Inferior parietal cortex (tissue), 1 donor: ENCODE results near the gene RBBP7.

Experiments used
- DNase-seq: peaks from one replicate; pipeline ENCODE4 v3.0.0-alpha.2; 2016; ENCODE audit errors: extremely low spot score

The RBBP7 gene

GRCh38 chrX:16870095-16870861 lies at the start of gene RBBP7:
TSS of gene RBBP7 (minus strand) at chrX:16870362. CDS start at chrX:16870053, 309 bp downstream.
- DNase-seq, result peak; percentile 84

GRCh38 chrX:16918979-16919378 lies 48.8 kb upstream of the RBBP7 start:
- no peak for DNase-seq

- DNase-seq, result no peak
These were observed 47.0 kb upstream of the RBBP7 start for GRCh38 chrX:16917120-16917519.

- DNase-seq, result no peak
These were observed 46.4 kb upstream of the RBBP7 start for GRCh38 chrX:16916561-16916960.

- no peak for DNase-seq
These were observed 43.9 kb upstream of the RBBP7 start for GRCh38 chrX:16914058-16914457.

- DNase-seq, result no peak
These were observed 40.2 kb upstream of the RBBP7 start for GRCh38 chrX:16910376-16910775.

- no peak for DNase-seq
These were observed 33.3 kb upstream of the RBBP7 start for GRCh38 chrX:16903274-16904022.

GRCh38 chrX:16897445-16897844 lies 27.3 kb upstream of the RBBP7 start:
- no peak for DNase-seq

GRCh38 chrX:16892504-16893362 lies 22.6 kb upstream of the RBBP7 start:
- peak; percentile 79 for DNase-seq

- DNase-seq, result no peak
These were observed 15.5 kb upstream of the RBBP7 start for GRCh38 chrX:16885628-16886027.

GRCh38 chrX:16883487-16883804 lies 13.3 kb upstream of the RBBP7 start:
- no peak for DNase-seq

- DNase-seq, result peak; percentile 75
These were observed 12.7 kb upstream of the RBBP7 start for GRCh38 chrX:16882702-16883486.

- peak; percentile 9 for DNase-seq
These were observed 12.0 kb upstream of the RBBP7 start for GRCh38 chrX:16882169-16882568.

GRCh38 chrX:16876696-16877095 lies 6.5 kb upstream of the RBBP7 start:
- no peak for DNase-seq

- no peak for DNase-seq
These were observed 4.4 kb upstream of the RBBP7 start for GRCh38 chrX:16874458-16875095.

- DNase-seq, result no peak
These were observed 2.9 kb upstream of the RBBP7 start for GRCh38 chrX:16873106-16873505.

- DNase-seq, result peak; percentile 21
These were observed 977 bp upstream of the RBBP7 start for GRCh38 chrX:16870862-16871815.

- DNase-seq, result no peak
These were observed 618 bp downstream of the RBBP7 start for GRCh38 chrX:16869393-16870094.

GRCh38 chrX:16868920-16869319 lies 1.2 kb downstream of the RBBP7 start:
- no peak for DNase-seq
